ENCODE measurements around the gene HBS1L. TPM values are rescaled to one million over a fixed set of nuclear protein-coding genes. Genes with fewer than 3 reads are reported as not detected.

Gene HBS1L
- total RNA-seq, 4 donors from 2014 or later, result 30.1 to 55.1 (median 40.4) TPM

GRCh38 chr6:135006386-135006914 lies 48.2 kb downstream of the HBS1L start:
- 94 to 98% methylated on average over 3 of the region's 3 CpGs for WGBS, 2 donors
- intact Hi-C loops (cut with DNase I; ENCODE audit: low total_unique reads), result no loop called here
- DNase-seq (ENCODE audit: low spot score in 2 of 2), result no peak

GRCh38 chr6:135004399-135004798 lies 50.2 kb downstream of the HBS1L start:
- TF ChIP-seq POLR2A (IDR thresholded peaks at IDR 0.05), result no peak
- TF ChIP-seq, protein P1, sequence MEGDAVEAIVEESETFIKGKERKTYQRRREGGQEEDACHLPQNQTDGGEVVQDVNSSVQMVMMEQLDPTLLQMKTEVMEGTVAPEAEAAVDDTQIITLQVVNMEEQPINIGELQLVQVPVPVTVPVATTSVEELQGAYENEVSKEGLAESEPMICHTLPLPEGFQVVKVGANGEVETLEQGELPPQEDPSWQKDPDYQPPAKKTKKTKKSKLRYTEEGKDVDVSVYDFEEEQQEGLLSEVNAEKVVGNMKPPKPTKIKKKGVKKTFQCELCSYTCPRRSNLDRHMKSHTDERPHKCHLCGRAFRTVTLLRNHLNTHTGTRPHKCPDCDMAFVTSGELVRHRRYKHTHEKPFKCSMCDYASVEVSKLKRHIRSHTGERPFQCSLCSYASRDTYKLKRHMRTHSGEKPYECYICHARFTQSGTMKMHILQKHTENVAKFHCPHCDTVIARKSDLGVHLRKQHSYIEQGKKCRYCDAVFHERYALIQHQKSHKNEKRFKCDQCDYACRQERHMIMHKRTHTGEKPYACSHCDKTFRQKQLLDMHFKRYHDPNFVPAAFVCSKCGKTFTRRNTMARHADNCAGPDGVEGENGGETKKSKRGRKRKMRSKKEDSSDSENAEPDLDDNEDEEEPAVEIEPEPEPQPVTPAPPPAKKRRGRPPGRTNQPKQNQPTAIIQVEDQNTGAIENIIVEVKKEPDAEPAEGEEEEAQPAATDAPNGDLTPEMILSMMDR (IDR thresholded peaks at IDR 0.05), result no peak
- whole genome bisulfite sequencing, 2 donors, result 88 to 98% methylated on average over 2 of the region's 2 CpGs
- DNase-seq (ENCODE audit: low spot score in 2 of 2), result no peak
- H3K4me3 ChIP-seq (ENCODE audit: low read depth, poor library complexity, severe bottlenecking), result no peak overlapping the region
- intact Hi-C loops (cut with DNase I; ENCODE audit: low total_unique reads), result no loop called here

More at GRCh38 chr6:135006386-135006914, 48.2 kb downstream of the HBS1L start:
- H3K4me3 ChIP-seq (ENCODE audit: low read depth, poor library complexity, severe bottlenecking), result no peak overlapping the region
- TF ChIP-seq POLR2A (IDR thresholded peaks at IDR 0.05), result no peak
- TF ChIP-seq, protein P1 (IDR thresholded peaks at IDR 0.05), result no peak

DNA sequence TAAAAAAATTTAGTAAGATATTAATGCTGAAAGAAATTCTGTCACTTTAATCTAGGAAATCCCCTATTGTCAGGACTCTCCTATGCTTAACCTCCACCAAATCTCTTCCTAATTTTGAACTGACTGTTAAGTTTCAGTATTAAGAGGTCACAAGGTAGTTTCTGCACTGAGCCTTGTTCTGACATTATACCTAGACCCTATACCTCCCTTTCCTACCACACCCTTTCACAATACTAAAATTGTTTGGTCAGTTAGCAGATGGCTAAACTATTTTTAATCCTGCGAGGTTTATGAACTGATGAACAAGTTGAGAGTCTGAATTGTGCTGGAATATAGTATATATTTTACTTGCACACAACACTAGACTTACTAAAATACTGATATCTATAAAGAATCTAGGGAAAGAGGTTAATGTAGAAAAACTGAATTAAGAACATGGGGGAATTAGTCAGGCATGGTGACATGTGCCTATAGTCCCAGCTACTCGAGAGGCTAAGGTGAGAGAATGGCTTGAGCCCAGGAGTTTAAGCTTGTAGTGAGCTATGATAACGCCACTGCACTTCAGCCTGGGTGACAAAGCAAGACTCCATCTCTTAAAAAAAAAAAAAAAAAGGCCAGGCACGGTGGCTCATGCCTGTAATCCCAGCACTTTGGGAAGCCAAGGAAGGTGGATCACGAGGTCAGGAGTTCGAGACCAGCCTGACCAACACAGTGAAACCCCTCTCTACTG lies 51.5 kb downstream of the HBS1L start:
- no peak for DNase-seq (ENCODE audit: low spot score in 2 of 2)
- TF ChIP-seq, protein P1 (IDR thresholded peaks at IDR 0.05), result no peak
- TF ChIP-seq POLR2A (IDR thresholded peaks at IDR 0.05), result no peak
- no peak overlapping the region for H3K4me3 ChIP-seq (ENCODE audit: low read depth, poor library complexity, severe bottlenecking)
- 84 to 90% methylated on average over 6 of the region's 6 CpGs for WGBS, 2 donors
- intact Hi-C loops (cut with DNase I; ENCODE audit: low total_unique reads), result no loop called here

- no peak for DNase-seq (ENCODE audit: low spot score in 2 of 2)
- no peak overlapping the region for H3K4me3 ChIP-seq (ENCODE audit: low read depth, poor library complexity, severe bottlenecking)
- intact Hi-C loops (cut with DNase I; ENCODE audit: low total_unique reads), result no loop called here
- TF ChIP-seq POLR2A (IDR thresholded peaks at IDR 0.05), result no peak
- TF ChIP-seq, protein P1 (IDR thresholded peaks at IDR 0.05), result no peak
- WGBS, 2 donors, result 73% methylated on average over 5 of the region's 5 CpGs
Measured at GRCh38 chr6:135002229-135002844, 52.3 kb downstream of the HBS1L start.

GRCh38 chr6:134999107-134999506 lies 55.5 kb downstream of the HBS1L start:
- no peak overlapping the region for H3K4me3 ChIP-seq (ENCODE audit: low read depth, poor library complexity, severe bottlenecking)
- no peak for TF ChIP-seq POLR2A (IDR thresholded peaks at IDR 0.05)
- TF ChIP-seq, protein P1 (IDR thresholded peaks at IDR 0.05), result no peak
- intact Hi-C loops (cut with DNase I; ENCODE audit: low total_unique reads), result no loop called here
- 92 to 97% methylated on average over 1 of the region's 1 CpG for WGBS, 2 donors
- no peak for DNase-seq (ENCODE audit: low spot score in 2 of 2)
